Stimulated activated CD8-positive, alpha-beta memory T cell treated with anti-CD3 and anti-CD28 coated beads, Interleukin-12 subunit alpha, Interleukin-12 subunit beta, amount 100 ng/mL, for 1 hour (primary cell): ENCODE results near the gene HES6.

Experiments
- DNase-seq: peaks from one replicate; pipeline ENCODE4 v3.0.0-alpha.2; 2020; ENCODE audit warnings: low read depth

Gene HES6

DNA sequence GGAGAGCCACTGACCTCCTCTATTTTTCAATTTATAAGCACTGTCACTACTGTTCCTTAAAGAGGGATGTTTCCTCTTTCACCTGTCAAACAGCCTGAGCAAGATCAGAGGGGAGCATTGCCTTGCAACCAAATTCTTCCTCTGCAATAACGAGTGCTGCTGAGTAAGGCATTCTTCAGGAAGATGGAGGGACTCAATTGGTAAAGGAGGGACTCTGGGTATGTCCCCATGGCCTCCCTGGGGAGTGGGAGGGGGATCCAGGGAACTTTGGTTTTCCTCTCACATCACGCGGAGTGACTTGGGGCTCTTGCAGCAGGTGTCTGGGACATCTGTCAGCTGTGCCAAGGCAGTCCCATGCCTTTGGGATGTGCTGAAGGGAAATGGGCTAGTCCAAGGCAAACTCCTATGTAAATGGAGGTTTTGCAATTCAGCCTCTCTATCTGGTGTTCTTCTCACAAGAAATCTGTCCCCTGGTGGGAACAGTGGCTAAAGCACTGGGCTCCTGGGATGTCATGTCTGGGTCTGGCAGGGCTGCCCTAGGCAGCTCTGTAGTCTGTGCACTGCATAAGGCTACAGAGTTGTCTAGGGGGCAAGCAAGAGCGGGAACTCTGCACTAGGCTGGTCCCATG lies 14.4 kb upstream of the HES6 start:
- no peak for DNase-seq

GRCh38 chr2:238252766-238253630 lies 13.2 kb upstream of the HES6 start:
- no peak for DNase-seq

GRCh38 chr2:238251986-238252385 lies 12.1 kb upstream of the HES6 start:
- no peak for DNase-seq

GRCh38 chr2:238251331-238251730 lies 11.5 kb upstream of the HES6 start:
- DNase-seq, result no peak

DNA sequence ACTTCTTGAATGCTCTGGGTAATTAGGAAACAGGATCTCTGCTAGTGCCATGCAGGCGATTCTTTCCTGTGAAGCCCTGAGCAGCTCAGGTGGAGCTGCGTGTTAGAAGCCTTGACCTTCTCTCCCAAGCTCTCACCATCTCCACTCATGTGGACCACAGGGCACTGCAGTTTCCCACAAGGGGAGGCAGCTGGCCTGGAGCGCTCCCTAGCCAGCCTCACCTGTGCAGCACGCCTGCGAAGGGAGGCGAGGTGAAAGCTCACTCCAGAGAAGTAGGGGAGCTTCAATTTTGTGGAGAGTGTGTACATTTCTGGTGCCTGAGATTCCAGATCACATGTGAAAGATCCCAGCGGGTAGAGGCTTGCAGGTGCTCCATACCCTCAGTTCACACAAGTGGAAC lies 11.1 kb upstream of the HES6 start:
- no peak for DNase-seq

- no peak for DNase-seq
Observed at GRCh38 chr2:238247841-238248453, 8.1 kb upstream of the HES6 start.

DNA sequence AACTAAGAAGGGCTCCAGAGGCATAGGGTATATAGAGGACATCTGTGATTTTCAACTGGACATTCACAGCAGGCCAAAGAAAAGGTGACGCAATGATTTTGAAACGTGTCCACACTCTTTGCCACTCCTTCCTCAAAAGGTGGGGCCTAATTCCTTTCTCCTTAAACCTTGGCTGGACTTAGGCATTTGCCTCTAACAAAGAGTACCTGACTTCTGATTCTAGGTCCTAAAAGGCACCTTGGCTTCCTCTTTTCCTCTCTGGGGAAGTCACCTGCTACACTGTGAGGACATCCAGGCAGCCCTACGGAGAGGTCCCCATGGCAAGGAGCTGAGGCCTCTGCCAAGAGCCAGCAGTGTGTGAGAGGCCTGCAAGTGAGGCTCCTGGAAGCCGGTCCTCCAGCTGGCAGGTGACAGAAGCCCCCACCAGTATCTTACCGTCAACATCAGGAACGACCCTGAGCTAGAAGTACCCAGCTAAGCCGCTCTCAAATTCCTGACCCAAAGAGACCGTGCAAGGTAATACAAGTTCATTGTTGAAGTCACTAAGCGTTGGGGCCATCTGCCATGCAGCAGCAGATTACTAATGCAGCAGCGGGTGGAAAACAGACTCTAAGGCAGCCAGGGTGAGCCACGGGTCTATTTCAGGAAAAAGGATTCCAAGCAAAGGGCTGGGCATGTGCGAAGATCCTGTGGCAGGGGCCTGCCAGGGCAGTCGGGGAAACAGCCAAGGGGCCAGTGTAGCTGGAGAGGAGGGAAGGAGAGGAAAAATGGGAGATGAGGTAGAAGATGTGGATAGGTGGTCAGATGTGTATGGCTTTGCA lies 7.4 kb upstream of the HES6 start:
- DNase-seq, result no peak

- DNase-seq, result no peak
Observed at GRCh38 chr2:238244151-238244550, 4.3 kb upstream of the HES6 start.

DNA sequence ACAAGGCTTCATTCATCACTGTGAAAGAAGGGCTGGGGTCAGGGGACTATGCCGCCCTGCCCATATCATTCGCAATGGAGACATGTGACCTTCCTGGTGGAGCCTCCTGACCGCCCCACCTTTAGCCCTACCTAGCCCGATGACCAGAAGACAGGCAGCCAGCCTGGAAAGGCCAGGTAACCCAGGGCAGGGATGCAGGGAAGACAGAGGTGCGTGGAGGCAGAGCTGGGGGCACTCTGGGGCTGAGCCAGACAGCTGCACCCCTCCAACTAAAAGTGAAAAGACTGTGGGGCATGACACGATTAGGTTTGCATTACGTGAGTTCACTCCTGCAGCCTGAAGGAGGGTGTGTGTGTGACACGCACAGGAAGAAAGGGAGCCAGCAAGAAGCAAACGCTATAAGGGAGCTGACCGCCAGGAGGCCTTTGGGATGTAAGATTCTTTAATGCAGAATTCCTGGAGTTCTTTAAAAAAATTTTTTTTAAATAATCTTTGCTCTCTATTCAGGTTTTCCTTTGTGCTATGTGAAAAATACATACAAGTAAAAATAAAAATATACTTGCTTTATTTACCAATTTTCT lies 3.7 kb upstream of the HES6 start:
- DNase-seq, result no peak

- no peak for DNase-seq
Observed at GRCh38 chr2:238242731-238243495, 3.1 kb upstream of the HES6 start.

GRCh38 chr2:238241970-238242369 lies 2.1 kb upstream of the HES6 start:
- DNase-seq, result no peak

GRCh38 chr2:238240757-238241711 lies 1.2 kb upstream of the HES6 start:
- DNase-seq, result no peak

DNA sequence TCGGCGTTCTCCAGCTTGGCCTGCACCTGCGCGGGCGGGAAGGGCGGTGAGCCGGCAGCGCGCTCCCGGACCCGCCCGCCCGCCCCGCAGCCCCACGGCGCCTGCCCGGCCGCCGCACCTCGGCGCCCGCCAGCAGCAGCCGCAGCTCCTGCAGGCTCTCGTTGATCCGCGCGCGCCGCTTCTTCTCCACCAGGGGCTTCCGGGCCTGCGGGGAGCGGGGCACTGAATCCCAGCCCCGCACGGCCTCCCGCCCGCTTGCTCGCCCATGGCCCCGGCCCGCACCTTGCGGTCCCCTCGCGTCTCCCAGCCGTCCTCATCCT lies 335 bp downstream of the HES6 start:
- no peak for DNase-seq

GRCh38 chr2:238238766-238239542 lies 884 bp downstream of the HES6 start:
- DNase-seq, result no peak

DNA sequence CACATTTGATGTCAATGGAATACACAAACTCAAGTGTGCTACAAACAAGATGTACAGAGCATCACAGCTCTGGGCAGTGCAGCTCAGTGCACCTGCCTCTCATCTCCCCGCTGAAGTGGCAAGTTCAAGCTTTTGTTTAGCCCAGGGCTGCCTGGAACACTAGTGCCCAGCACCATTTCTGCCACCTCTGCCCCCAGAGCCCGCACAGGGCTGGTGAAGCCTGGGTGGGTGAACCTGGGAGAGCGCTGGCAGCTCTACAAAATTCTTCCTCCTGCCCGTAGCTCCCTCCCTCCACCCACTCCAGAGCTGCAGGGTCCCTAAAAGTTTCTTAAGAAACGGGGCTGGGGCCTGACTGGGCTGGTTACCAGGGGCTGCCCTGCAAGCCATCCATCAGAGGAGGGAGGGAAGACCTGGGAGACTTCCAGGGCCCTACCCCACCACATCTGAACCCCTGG lies 1.5 kb downstream of the HES6 start:
- DNase-seq, result no peak

GRCh38 chr2:238237431-238238135 lies 2.3 kb downstream of the HES6 start:
- no peak for DNase-seq

DNA sequence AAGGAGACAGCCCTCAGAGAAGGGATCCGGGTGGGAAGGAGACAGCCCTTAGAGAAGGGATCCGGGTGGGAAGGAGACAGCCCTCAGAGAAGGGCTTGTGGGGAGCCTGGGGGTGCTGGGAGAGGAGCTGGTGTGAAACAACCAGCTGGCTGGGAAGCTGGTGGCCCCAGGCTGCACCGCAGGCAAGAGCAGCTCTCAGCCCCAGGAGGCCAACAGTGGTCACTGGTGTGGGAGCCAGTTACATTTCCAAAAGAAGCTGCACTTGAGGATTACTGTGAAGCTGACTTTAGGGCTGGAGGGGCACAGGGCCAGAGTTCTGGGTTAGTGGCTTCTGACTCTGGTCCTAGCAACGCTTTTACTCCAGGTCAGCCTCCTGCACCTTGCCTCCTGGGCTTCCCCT lies 3.3 kb downstream of the HES6 start:
- no peak for DNase-seq

GRCh38 chr2:238235856-238236255 lies 4.0 kb downstream of the HES6 start:
- DNase-seq, result no peak

DNA sequence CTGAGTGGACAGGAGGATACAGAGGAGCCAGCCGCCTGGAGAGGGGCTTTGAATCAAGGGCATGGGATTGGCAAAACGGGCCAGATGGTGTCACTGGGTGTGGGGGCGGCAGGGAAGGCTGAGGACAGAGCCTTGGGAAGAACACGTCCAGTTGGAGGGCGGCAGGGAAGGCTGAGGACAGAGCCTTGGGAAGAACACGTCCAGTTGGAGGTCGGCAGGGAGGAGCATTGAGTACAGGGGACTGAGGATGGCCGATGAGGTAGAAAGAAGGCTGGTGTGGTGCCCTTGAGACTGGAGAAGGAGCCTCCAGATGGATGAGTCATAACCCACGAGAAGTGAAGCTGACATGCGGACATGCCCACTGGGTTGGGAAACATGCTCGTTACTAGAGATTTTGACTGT lies 4.5 kb downstream of the HES6 start:
- DNase-seq, result no peak
